HEK293T (cell line): Measurements from ENCODE around the gene NPAS4.

Experiments
- ARNT ChIP-seq: fragments of 450-650 bp; IDR thresholded peaks from 2 replicates; pipeline ENCODE4 v1.6.1; 2017; ENCODE audit warnings: mild to moderate bottlenecking
- BHLHE40 ChIP-seq: fragments of 450-650 bp; IDR thresholded peaks from 2 replicates; pipeline ENCODE4 v1.6.1; 2016; ENCODE audit warnings: mild to moderate bottlenecking, moderate library complexity, borderline replicate concordance
- CTBP1 ChIP-seq: fragments of 450-650 bp; IDR thresholded peaks from 2 replicates; pipeline ENCODE4 v1.6.1; 2016; ENCODE audit warnings: borderline replicate concordance
- ELF4 ChIP-seq: fragments of 450-650 bp; IDR thresholded peaks from 2 replicates; pipeline ENCODE4 v1.6.1; 2017; ENCODE audit warnings: antibody characterized with exemption
- FOXM1 ChIP-seq: fragments of 450-650 bp; IDR thresholded peaks from 2 replicates; pipeline ENCODE4 v1.6.1; 2017; ENCODE audit warnings: mild to moderate bottlenecking, borderline replicate concordance
- HDGF ChIP-seq: fragments of 450-650 bp; IDR thresholded peaks from 2 replicates; pipeline ENCODE4 v1.6.1; 2017; ENCODE audit warnings: antibody characterized with exemption, borderline replicate concordance
- L3MBTL2 ChIP-seq: fragments of 450-650 bp; conservative IDR thresholded peaks from 2 replicates; pipeline ENCODE4 v1.6.1; 2016; ENCODE audit warnings: mild to moderate bottlenecking
- LEF1 ChIP-seq: fragments of 450-650 bp; IDR thresholded peaks from 2 replicates; pipeline ENCODE4 v1.6.1; 2017; ENCODE audit warnings: mild to moderate bottlenecking, borderline replicate concordance
- SP1 ChIP-seq: fragments of 450-650 bp; IDR thresholded peaks from 2 replicates; pipeline ENCODE4 v1.6.1; 2017
- SUZ12 ChIP-seq: fragments of 450-650 bp; IDR thresholded peaks from 2 replicates; pipeline ENCODE4 v1.6.1; 2016; ENCODE audit warnings: mild to moderate bottlenecking

- TF ChIP-seq SP1, result no peak
- TF ChIP-seq FOXM1, result no peak
- no peak for TF ChIP-seq SUZ12
- no peak for TF ChIP-seq CTBP1
- no peak for TF ChIP-seq L3MBTL2
- no peak for TF ChIP-seq ELF4
- TF ChIP-seq ARNT, result peak; percentile 35; the same call in 1 of the 2 replicates
- TF ChIP-seq BHLHE40, result no peak
- no peak for TF ChIP-seq HDGF
- TF ChIP-seq LEF1, result no peak
Observed at GRCh38 chr11:66408488-66409214, 12.2 kb upstream of the NPAS4 start.
